ENCODE results near the gene GREM2. TPM values are rescaled to one million over a fixed set of nuclear protein-coding genes. Genes with fewer than 3 reads are reported as not detected.

GREM2 gene
- total and polyA plus RNA-seq, 10 of the 15 experiments (the other 5 are each of a cell fraction or from before 2014, with no cell fraction given) = not detected

DNA sequence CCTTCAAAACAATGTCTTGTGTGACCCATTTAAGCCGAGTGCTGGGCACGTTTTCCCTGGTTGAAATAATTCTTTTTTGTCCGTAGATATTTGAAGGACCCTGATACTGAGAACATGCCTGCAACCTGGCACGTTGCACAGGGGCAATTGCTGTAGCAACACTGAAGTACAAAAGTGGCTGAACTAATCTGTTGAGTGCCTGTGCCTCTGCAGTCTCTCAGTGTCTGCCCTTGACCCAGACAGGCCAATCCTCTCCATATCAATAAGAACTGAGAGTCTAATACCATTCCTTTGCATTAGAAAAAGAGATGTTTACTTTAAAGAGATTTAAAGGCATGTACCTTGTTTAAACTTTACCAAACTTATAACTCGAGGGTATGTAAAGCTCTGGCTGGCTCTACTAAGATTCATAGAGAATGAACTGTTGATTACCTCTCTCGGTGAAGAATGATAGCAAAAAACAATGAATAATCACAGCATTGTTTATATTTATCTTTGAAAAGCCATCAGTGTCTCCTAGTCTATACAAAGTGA is 2.4 kb downstream of the GREM2 start:
- SMC1A ChIA-PET (ENCODE audit: uncharacterized antibody, unreplicated experiment) = interaction anchor here (1.6 to 3.0 kb wide), 2 partner anchors 152 to 154 kb away, joined by 6 to 17 read pairs; no protein-coding TSS in a partner anchor

More for the DNA sequence above, 2.4 kb downstream of the GREM2 start:
- H3K79me2 ChIP-seq (ENCODE audit: control insufficient read depth, insufficient read depth, low read length) = no peaks in the 10 kb centered on the region
- FAIRE-seq (no peak), DNase-seq (ENCODE audit: low read depth, low spot score) (no peak), ATAC-seq (no peak)
- H3K4me3 ChIP-seq = no peak overlapping the region
- no peaks in the 10 kb centered on the region for H4K20me1 ChIP-seq (ENCODE audit: control insufficient read depth, insufficient read depth)
- intact Hi-C loops (cut with micrococcal nuclease; ENCODE audit: unreplicated experiment) (loop anchor here (5.0 kb wide), 1 partner anchor 417 kb away; no protein-coding TSS in a partner anchor), in situ Hi-C loops (cut with MboI) (no loop called here)
- CTCF ChIA-PET = interaction anchor here (2.0 to 3.9 kb wide), 2 partner anchors 152 to 155 kb away, joined by 12 to 54 read pairs; no protein-coding TSS in a partner anchor
- BruUV-seq (replicated peaks) = no TSS peak
- H3K9me3 ChIP-seq (replicated peaks; ENCODE audit: control insufficient read depth, insufficient read depth, low read length) = no peaks in the 10 kb centered on the region
- POLR2A ChIA-PET = no interaction called here
- H3K27me3 ChIP-seq (replicated peaks in 1 of 2; ENCODE audit: control insufficient read depth in 2 of 2, insufficient read depth in 2 of 2, low read length in 1 of 2) = peaks cover 0 to 2% of the 10 kb centered on the region in 2 experiments; a peak in 1 of 4 replicates
- RAD21 ChIA-PET (ENCODE audit: unreplicated experiment) = interaction anchor here (1.1 to 3.1 kb wide), 2 partner anchors 111 to 155 kb away, joined by 3 to 30 read pairs; no protein-coding TSS in a partner anchor
- TF ChIP-seq SIN3A (IDR thresholded peaks at IDR 0.05; ENCODE audit: low read depth, low read length) (no peak), ZBTB4 (CRISPR knock-in tag; IDR thresholded peaks at IDR 0.05) (no peak), SP1 (IDR thresholded peaks at IDR 0.05; ENCODE audit: low read depth, low read length) (no peak), FOS (IDR thresholded peaks at IDR 0.05; ENCODE audit: borderline replicate concordance, extremely low read depth, insufficient read length) (no peak), SREBF2 (IDR thresholded peaks at IDR 0.05; ENCODE audit: low read length) (no peak), MEF2A (IDR thresholded peaks at IDR 0.05; ENCODE audit: insufficient read depth, low read depth, low read length) (no peak), NRF1 (conservative IDR thresholded peaks at IDR 0.05; ENCODE audit: low read depth, low read length) (no peak), CBX5 (IDR thresholded peaks at IDR 0.05; ENCODE audit: low read depth) (no peak), ZNF384 (IDR thresholded peaks at IDR 0.05; ENCODE audit: borderline replicate concordance, low read depth, low read length) (no peak)
- TF ChIP-seq, protein P1, sequence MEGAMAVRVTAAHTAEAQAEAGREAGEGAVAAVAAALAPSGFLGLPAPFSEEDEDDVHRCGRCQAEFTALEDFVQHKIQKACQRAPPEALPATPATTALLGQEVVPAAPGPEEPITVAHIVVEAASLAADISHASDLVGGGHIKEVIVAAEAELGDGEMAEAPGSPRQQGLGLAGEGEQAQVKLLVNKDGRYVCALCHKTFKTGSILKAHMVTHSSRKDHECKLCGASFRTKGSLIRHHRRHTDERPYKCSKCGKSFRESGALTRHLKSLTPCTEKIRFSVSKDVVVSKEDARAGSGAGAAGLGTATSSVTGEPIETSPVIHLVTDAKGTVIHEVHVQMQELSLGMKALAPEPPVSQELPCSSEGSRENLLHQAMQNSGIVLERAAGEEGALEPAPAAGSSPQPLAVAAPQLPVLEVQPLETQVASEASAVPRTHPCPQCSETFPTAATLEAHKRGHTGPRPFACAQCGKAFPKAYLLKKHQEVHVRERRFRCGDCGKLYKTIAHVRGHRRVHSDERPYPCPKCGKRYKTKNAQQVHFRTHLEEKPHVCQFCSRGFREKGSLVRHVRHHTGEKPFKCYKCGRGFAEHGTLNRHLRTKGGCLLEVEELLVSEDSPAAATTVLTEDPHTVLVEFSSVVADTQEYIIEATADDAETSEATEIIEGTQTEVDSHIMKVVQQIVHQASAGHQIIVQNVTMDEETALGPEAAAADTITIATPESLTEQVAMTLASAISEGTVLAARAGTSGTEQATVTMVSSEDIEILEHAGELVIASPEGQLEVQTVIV (IDR thresholded peaks at IDR 0.05; ENCODE audit: borderline replicate concordance, partially characterized antibody) = no peak
- TF ChIP-seq, protein P2, sequence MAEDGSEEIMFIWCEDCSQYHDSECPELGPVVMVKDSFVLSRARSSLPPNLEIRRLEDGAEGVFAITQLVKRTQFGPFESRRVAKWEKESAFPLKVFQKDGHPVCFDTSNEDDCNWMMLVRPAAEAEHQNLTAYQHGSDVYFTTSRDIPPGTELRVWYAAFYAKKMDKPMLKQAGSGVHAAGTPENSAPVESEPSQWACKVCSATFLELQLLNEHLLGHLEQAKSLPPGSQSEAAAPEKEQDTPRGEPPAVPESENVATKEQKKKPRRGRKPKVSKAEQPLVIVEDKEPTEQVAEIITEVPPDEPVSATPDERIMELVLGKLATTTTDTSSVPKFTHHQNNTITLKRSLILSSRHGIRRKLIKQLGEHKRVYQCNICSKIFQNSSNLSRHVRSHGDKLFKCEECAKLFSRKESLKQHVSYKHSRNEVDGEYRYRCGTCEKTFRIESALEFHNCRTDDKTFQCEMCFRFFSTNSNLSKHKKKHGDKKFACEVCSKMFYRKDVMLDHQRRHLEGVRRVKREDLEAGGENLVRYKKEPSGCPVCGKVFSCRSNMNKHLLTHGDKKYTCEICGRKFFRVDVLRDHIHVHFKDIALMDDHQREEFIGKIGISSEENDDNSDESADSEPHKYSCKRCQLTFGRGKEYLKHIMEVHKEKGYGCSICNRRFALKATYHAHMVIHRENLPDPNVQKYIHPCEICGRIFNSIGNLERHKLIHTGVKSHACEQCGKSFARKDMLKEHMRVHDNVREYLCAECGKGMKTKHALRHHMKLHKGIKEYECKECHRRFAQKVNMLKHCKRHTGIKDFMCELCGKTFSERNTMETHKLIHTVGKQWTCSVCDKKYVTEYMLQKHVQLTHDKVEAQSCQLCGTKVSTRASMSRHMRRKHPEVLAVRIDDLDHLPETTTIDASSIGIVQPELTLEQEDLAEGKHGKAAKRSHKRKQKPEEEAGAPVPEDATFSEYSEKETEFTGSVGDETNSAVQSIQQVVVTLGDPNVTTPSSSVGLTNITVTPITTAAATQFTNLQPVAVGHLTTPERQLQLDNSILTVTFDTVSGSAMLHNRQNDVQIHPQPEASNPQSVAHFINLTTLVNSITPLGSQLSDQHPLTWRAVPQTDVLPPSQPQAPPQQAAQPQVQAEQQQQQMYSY (CRISPR knock-in tag; IDR thresholded peaks at IDR 0.05) = no peak
- TF ChIP-seq, protein P3, sequence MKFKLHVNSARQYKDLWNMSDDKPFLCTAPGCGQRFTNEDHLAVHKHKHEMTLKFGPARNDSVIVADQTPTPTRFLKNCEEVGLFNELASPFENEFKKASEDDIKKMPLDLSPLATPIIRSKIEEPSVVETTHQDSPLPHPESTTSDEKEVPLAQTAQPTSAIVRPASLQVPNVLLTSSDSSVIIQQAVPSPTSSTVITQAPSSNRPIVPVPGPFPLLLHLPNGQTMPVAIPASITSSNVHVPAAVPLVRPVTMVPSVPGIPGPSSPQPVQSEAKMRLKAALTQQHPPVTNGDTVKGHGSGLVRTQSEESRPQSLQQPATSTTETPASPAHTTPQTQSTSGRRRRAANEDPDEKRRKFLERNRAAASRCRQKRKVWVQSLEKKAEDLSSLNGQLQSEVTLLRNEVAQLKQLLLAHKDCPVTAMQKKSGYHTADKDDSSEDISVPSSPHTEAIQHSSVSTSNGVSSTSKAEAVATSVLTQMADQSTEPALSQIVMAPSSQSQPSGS (IDR thresholded peaks at IDR 0.05; ENCODE audit: low read length) = no peak
- H3K4me1 ChIP-seq (ENCODE audit: control insufficient read depth, insufficient read depth, low read length) = no peaks in the 10 kb centered on the region
- H3K4me2 ChIP-seq (ENCODE audit: control insufficient read depth, insufficient read depth) = no peak overlapping the region
- H2AFZ ChIP-seq (ENCODE audit: control insufficient read depth, low read depth, low read length) = no peak overlapping the region
- no peak overlapping the region for H3K9ac ChIP-seq (ENCODE audit: control insufficient read depth, insufficient read depth, low read length)
- WGBS (ENCODE audit: insufficient coverage, insufficient replicate concordance, low lambda C conversion rate, missing lambda C conversion rate) = 0% methylated on average over 6 of the region's 6 CpGs
- no peaks in the 10 kb centered on the region for H3K36me3 ChIP-seq (ENCODE audit: control insufficient read depth in 2 of 2, insufficient read depth in 2 of 2, low read length in 1 of 2)
- no peak overlapping the region for H3K27ac ChIP-seq (ENCODE audit: control insufficient read depth, insufficient read depth)

All from GM12878 (cell line).